BLaER1 treated with 17β-estradiol and CSF1 and Interleukin-3, amounts not matched to agents 10 nM and 100 nM (cell line): ENCODE results near the gene CCDC201.
A peak's percentile ranks its signal among the peaks of the same experiment; 100 is the strongest.

Experiments used
- H3K27ac ChIP-seq, 11 experiments: shearing (Covaris generic); formaldehyde crosslinking; 2 replicates each; pipeline ENCODE4 v1.8.1; 2022
- H3K27me3 ChIP-seq, 11 experiments: shearing (Covaris generic); formaldehyde crosslinking; 2 replicates each; pipeline ENCODE4 v1.8.1; 2022
- H3K36me3 ChIP-seq, 11 experiments: shearing (Covaris generic); formaldehyde crosslinking; 2 replicates each; pipeline ENCODE4 v1.8.1; 2022
- H3K4me1 ChIP-seq, 10 experiments: shearing (Covaris generic); formaldehyde crosslinking; 2 replicates each; pipeline ENCODE4 v1.8.1; 2022
- H3K4me2 ChIP-seq, 11 experiments: shearing (Covaris generic); formaldehyde crosslinking; 2 replicates each; pipeline ENCODE4 v1.8.1; 2022
- H3K4me3 ChIP-seq, 10 experiments: shearing (Covaris generic); formaldehyde crosslinking; 2 replicates each; pipeline ENCODE4 v1.8.1; 2022
- H3K9ac ChIP-seq, 11 experiments: shearing (Covaris generic); formaldehyde crosslinking; 2 replicates each; pipeline ENCODE4 v1.8.1; 2022
- H3K9me3 ChIP-seq, 11 experiments: shearing (Covaris generic); formaldehyde crosslinking; replicated peaks in 1 of 11; 2 replicates each; pipeline ENCODE4 v1.8.1; 2022
- H4K20me1 ChIP-seq, 11 experiments: shearing (Covaris generic); formaldehyde crosslinking; 2 replicates each; pipeline ENCODE4 v1.8.1; 2022
- Cebpa-rat ChIP-seq, 11 experiments: shearing (Covaris generic); IDR thresholded peaks; 2 replicates each; pipeline ENCODE4 v1.8.1; 2022

CCDC201 gene

DNA sequence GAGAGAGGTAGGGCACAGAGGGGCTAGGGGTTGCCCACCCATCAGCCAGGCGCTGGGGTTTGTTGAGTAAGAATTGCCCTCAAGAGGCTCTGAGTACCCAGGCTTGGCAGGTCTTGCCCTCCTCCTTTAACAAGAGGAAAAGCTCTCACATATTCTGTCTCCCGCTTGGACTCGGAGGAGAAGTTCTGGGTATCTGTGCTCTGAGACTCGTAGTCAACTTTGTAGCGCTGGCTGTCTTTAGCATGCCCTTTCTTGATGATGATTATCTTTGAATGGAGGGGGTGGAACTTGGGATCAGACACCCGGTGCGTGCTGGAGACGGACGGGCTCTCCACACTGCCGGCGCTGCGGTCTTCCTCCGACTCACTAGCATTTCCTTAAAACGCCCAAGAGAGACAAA, 44.2 kb upstream of the CCDC201 start:
- Histone ChIP-seq H3K9me3 (peaks cover 0 to 10% (median 4%) of the 10 kb centered on the region in 11 experiments; a peak in 7 of 22 replicates), H3K4me2 (no peak overlapping the region), H3K4me1 (peaks cover 10 to 22% (median 14%) of the 10 kb centered on the region in 10 experiments; a peak in 16 of 20 replicates), H3K36me3 (no peaks in the 10 kb centered on the region), H3K4me3 (no peak overlapping the region), H3K27ac (no peak overlapping the region), H3K27me3 (peaks cover 45 to 46% (median 45%) of the 10 kb centered on the region in 11 experiments), H4K20me1 (peaks cover 0 to 17% (median 0%) of the 10 kb centered on the region in 11 experiments; a peak in 6 of 22 replicates), H3K9ac (no peak overlapping the region)
- TF ChIP-seq Cebpa-rat (IDR thresholded peaks at IDR 0.05) = no peak

DNA sequence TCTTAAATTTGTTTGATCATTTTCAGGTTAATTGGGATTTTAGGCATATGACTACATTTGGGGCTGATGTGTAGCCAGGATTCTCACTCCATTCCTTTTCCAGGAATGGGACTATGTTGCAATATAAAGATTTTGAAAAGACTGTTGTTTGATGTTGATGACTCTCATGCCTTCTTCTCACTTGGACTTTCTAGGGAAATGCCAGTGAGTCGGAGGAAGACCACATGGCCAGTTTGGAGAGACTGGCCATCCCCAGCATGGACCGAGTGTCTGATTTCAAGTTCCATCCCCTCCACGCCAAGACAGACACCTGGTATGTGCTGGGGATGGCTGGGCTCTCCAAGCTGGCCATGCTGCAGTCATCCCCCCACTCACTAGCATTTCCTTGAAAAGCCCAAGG, 42.7 kb upstream of the CCDC201 start:
- Histone ChIP-seq H3K27ac (no peak overlapping the region), H3K4me3 (no peak overlapping the region)

DNA sequence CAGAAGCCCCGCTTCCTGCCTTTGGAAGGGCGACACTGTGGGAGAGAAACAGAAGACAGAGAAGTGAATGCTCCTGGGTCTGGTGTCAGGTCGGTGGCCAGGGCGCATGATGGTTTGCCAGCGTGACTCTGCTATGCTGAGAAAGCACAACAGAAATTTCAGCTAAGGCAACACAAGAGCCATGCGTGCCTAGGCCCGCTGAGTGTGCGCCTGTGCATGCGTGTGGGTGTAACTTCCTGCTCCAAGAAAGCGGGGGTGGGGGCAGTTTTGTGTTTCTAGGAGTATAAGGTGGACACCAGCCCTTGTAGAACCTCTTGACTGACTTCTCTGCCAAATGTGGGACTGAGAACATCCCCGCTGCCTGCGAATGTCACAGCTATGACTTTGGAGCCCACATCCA, 42.0 kb upstream of the CCDC201 start:
- peaks cover 0 to 7% (median 0%) of the 10 kb centered on the region in 10 experiments; a peak in 1 of 20 replicates for H3K4me1 ChIP-seq
- H3K27me3 ChIP-seq = peaks cover 23 to 24% (median 24%) of the 10 kb centered on the region in 11 experiments
- H3K4me3 ChIP-seq = no peak overlapping the region
- TF ChIP-seq Cebpa-rat (IDR thresholded peaks at IDR 0.05) = no peak
- no peak overlapping the region for H3K27ac ChIP-seq
- H4K20me1 ChIP-seq = peaks cover 0 to 1% (median 0%) of the 10 kb centered on the region in 11 experiments; a peak in 2 of 22 replicates
- no peak overlapping the region for H3K4me2 ChIP-seq
- H3K36me3 ChIP-seq = no peaks in the 10 kb centered on the region
- no peaks in the 10 kb centered on the region for H3K9me3 ChIP-seq
- H3K9ac ChIP-seq = no peak overlapping the region

More for the DNA sequence above, 42.7 kb upstream of the CCDC201 start:
- no peak for TF ChIP-seq Cebpa-rat (IDR thresholded peaks at IDR 0.05)
- H3K27me3 ChIP-seq = peaks cover 30 to 31% (median 30%) of the 10 kb centered on the region in 11 experiments
- no peaks in the 10 kb centered on the region for H3K36me3 ChIP-seq
- no peak overlapping the region for H3K9ac ChIP-seq
- H3K9me3 ChIP-seq = peaks cover 0 to 5% (median 0%) of the 10 kb centered on the region in 11 experiments; a peak in 6 of 22 replicates
- peaks cover 4 to 13% (median 5%) of the 10 kb centered on the region in 10 experiments; a peak in 14 of 20 replicates for H3K4me1 ChIP-seq
- peaks cover 0 to 8% (median 0%) of the 10 kb centered on the region in 11 experiments; a peak in 5 of 22 replicates for H4K20me1 ChIP-seq
- peak overlapping the region in 2 of 11 experiments; percentile 8 to 25; a peak in 1 of 22 replicates for H3K4me2 ChIP-seq

DNA sequence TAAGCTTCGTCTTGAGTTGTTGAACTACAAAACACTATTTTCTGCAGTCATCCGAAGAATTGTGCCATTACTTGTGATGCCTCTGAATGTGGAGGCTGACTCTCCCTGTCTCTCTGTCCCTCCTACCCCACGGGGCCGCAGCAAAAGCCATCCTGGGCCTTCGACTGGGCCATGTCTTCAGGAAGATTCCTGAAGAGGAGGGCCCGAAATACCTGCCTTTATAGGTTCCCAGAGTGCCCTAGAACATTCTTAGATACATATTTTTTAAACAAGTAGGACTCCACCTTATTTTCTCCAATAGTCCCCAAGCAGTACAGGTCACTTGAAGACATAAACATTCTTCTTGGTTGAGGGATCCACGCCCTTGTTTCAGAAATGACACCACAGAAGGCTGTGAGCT, 40.1 kb upstream of the CCDC201 start:
- no peak overlapping the region for H3K9ac ChIP-seq
- H3K4me1 ChIP-seq = peaks cover 0 to 7% (median 0%) of the 10 kb centered on the region in 10 experiments; a peak in 1 of 20 replicates
- no peak for TF ChIP-seq Cebpa-rat (IDR thresholded peaks at IDR 0.05)
- peaks cover 4 to 5% (median 4%) of the 10 kb centered on the region in 11 experiments for H3K27me3 ChIP-seq
- no peaks in the 10 kb centered on the region for H3K36me3 ChIP-seq
- no peak overlapping the region for H3K4me2 ChIP-seq
- no peak overlapping the region for H3K27ac ChIP-seq
- peaks cover 8 to 12% (median 10%) of the 10 kb centered on the region in 11 experiments; a peak in 16 of 22 replicates for H3K9me3 ChIP-seq
- no peaks in the 10 kb centered on the region for H4K20me1 ChIP-seq
- H3K4me3 ChIP-seq = no peak overlapping the region

DNA sequence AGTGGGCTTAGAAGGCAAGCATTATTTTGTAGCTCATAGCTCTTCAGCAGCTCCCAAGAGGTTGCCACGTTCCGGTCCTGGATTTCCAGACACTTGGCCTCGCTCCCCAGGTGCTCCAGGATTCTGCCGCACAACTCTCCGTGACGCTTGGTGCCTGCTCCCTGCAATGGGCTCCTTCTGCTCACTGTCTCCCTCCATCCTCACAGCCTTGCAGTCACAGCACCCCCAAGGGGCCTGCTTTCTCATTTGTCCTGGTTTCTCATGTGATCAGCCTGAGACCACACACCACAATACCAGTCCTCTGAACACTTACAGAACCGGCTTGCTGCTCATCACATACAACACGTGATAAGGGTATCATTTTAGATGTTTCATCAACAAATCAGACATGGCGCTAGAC, 38.4 kb upstream of the CCDC201 start:
- no peak for TF ChIP-seq Cebpa-rat (IDR thresholded peaks at IDR 0.05)
- Histone ChIP-seq H3K4me1 (peaks cover 0 to 7% (median 0%) of the 10 kb centered on the region in 10 experiments; a peak in 1 of 20 replicates), H3K36me3 (no peaks in the 10 kb centered on the region), H3K9me3 (peaks cover 9 to 22% (median 11%) of the 10 kb centered on the region in 11 experiments; a peak in 16 of 22 replicates), H4K20me1 (no peaks in the 10 kb centered on the region), H3K9ac (no peak overlapping the region), H3K27me3 (no peaks in the 10 kb centered on the region), H3K4me3 (no peak overlapping the region), H3K27ac (no peak overlapping the region), H3K4me2 (no peak overlapping the region)

DNA sequence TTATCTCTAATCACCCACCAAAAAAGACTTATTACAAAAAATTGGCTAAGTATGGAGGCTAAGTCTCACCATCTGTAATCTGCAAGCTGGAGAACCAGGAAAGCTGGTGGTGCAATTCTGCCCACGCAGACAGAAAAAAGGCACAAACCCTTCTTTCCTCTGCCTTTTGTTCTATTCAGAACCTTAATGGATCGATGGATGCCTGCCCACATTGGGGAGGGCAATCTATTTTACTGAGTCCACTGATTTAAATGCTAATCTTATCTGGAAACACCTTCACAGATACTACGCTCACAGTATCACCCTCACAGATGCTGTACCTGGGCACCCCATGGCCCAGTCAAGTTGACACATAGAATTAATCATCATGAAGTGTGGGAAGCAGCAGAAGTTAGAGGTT, 38.0 kb upstream of the CCDC201 start:
- no peak overlapping the region for H3K4me3 ChIP-seq
- H3K27ac ChIP-seq = no peak overlapping the region
- no peaks in the 10 kb centered on the region for H3K36me3 ChIP-seq
- H3K4me2 ChIP-seq = no peak overlapping the region
- H4K20me1 ChIP-seq = no peaks in the 10 kb centered on the region
- H3K4me1 ChIP-seq = peaks cover 0 to 5% (median 0%) of the 10 kb centered on the region in 10 experiments; a peak in 1 of 20 replicates
- no peak overlapping the region for H3K9ac ChIP-seq
- H3K27me3 ChIP-seq = no peaks in the 10 kb centered on the region
- TF ChIP-seq Cebpa-rat (IDR thresholded peaks at IDR 0.05) = no peak
- H3K9me3 ChIP-seq = peaks cover 9 to 22% (median 11%) of the 10 kb centered on the region in 11 experiments; a peak in 16 of 22 replicates

DNA sequence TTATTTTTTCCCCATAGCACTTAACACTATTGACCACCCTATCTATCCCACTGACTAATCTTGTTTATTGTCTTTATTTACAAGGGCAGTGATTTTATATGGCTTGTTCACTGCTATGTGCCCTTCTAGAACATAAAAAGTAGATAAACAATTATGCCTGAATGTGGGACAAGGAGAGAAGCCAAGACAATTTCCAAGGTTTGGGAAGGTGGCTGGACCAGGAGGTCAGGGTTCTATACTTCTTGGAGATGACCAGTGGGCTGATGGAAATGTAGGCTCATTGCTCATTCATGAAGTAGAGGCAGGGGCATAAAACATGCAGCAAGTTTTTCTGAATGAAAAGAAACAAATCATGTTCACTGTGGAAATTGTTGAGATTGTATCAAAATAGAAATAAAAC, 36.7 kb upstream of the CCDC201 start:
- Histone ChIP-seq H3K36me3 (no peaks in the 10 kb centered on the region), H3K4me1 (peaks cover 0 to under 1% (median 0%) of the 10 kb centered on the region in 10 experiments; a peak in 1 of 20 replicates), H3K4me2 (no peak overlapping the region), H3K9me3 (peaks cover 10 to 30% (median 12%) of the 10 kb centered on the region in 11 experiments; a peak in 16 of 22 replicates), H3K27me3 (no peaks in the 10 kb centered on the region), H3K27ac (no peak overlapping the region), H3K9ac (no peak overlapping the region), H3K4me3 (no peak overlapping the region), H4K20me1 (no peaks in the 10 kb centered on the region)
- no peak for TF ChIP-seq Cebpa-rat (IDR thresholded peaks at IDR 0.05)

DNA sequence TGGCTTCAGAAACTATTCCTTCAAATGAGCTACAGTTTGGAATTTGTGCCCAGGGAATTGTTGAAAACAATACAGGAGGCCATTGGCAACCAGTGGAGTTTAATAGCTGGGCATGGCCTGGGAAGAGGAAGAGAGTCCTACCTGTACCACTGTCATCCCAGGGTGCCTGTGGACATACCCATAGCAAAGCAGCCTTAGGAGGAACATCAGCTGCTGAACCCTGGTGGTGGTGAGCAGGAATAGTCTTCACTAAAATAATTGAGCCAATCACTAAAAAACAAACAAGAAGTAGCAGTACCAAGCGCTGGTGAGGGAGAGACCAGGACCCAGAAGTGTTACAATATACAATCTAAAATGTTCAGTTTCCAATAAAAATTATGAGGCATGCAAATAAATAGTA, 29.9 kb upstream of the CCDC201 start:
- H3K36me3 ChIP-seq = no peaks in the 10 kb centered on the region
- peaks cover 0 to 19% (median 10%) of the 10 kb centered on the region in 11 experiments; a peak in 15 of 22 replicates for H3K9me3 ChIP-seq
- H3K27ac ChIP-seq = no peak overlapping the region
- no peaks in the 10 kb centered on the region for H3K4me1 ChIP-seq
- no peaks in the 10 kb centered on the region for H4K20me1 ChIP-seq
- no peak overlapping the region for H3K4me3 ChIP-seq
- H3K27me3 ChIP-seq = no peaks in the 10 kb centered on the region
- TF ChIP-seq Cebpa-rat (IDR thresholded peaks at IDR 0.05) = no peak
- no peak overlapping the region for H3K9ac ChIP-seq
- no peak overlapping the region for H3K4me2 ChIP-seq

DNA sequence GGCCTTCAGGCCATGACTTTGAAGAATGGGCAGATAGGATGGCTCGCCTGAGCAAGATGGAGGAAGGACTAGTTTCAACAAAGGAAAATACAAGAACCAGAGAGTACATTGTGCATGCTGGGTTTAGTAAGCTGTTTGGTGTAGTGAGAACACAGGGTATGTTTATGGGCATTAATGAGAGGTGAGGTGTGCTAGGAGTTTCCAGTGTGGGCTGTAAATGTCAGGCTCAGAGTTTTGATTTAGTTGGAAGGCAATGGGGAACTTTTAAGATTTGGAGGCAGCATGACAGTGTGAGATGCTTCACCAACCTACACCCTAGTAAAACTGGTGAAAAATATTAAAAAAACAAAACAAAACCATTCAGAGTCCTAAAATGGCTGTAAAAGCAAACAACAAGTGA, 28.7 kb upstream of the CCDC201 start:
- H3K9me3 ChIP-seq = peaks cover 0 to 18% (median 9%) of the 10 kb centered on the region in 11 experiments; a peak in 10 of 22 replicates
- H4K20me1 ChIP-seq = no peaks in the 10 kb centered on the region
- H3K27me3 ChIP-seq = no peaks in the 10 kb centered on the region
- no peak overlapping the region for H3K4me2 ChIP-seq
- no peaks in the 10 kb centered on the region for H3K36me3 ChIP-seq
- no peak for TF ChIP-seq Cebpa-rat (IDR thresholded peaks at IDR 0.05)
- no peaks in the 10 kb centered on the region for H3K4me1 ChIP-seq
- no peak overlapping the region for H3K9ac ChIP-seq
- H3K4me3 ChIP-seq = no peak overlapping the region
- H3K27ac ChIP-seq = no peak overlapping the region

DNA sequence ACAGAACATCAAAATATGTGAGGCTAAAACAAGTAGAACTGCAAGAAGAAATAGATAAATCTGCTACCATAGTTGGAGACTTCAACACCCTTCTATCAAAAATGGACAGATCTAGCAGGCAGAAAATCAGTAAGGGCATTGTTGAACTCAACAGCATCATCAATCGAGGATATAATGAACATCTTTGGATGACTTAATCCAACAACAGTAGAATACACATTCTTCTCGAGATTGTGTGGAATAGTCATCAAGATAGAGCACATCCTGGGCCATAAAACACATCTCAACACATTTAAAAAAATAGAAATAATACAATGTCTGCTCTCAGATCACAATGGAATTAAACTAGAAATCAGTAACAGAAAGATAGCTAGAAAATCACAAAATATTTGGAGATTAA, 25.3 kb upstream of the CCDC201 start:
- H3K27ac ChIP-seq = no peak overlapping the region
- H3K4me2 ChIP-seq = no peak overlapping the region
- H3K9me3 ChIP-seq = peaks cover 0 to 10% (median 5%) of the 10 kb centered on the region in 11 experiments; a peak in 10 of 22 replicates

More for the DNA sequence above, 25.3 kb upstream of the CCDC201 start:
- Histone ChIP-seq H3K4me1 (peaks cover 0 to 6% (median 0%) of the 10 kb centered on the region in 10 experiments; a peak in 3 of 20 replicates), H4K20me1 (no peaks in the 10 kb centered on the region), H3K36me3 (no peaks in the 10 kb centered on the region), H3K9ac (no peak overlapping the region), H3K27me3 (no peaks in the 10 kb centered on the region), H3K4me3 (no peak overlapping the region)
- TF ChIP-seq Cebpa-rat (IDR thresholded peaks at IDR 0.05) = no peak
